SIG-M5 treated with dmso at 0.1 percent for 504 hours (cell line): Measurements from ENCODE around the gene FMN1.

Experiments
- DNase-seq: peaks from one replicate; lab custom pipeline; 2025; ENCODE audit not compliant: unreplicated experiment; lab: John Stamatoyannopoulos, UW

The FMN1 gene

GRCh38 chr15:33200444-33200843 lies 5.9 kb upstream of the FMN1 start:
- DNase-seq = no peak

GRCh38 chr15:33198541-33198940 lies 4.0 kb upstream of the FMN1 start:
- no peak for DNase-seq

GRCh38 chr15:33197636-33198035 lies 3.1 kb upstream of the FMN1 start:
- no peak for DNase-seq

GRCh38 chr15:33194237-33194636 lies 277 bp downstream of the FMN1 start:
- DNase-seq = no peak

- DNase-seq = no peak
Observed at GRCh38 chr15:33191591-33191990, 2.9 kb downstream of the FMN1 start.

DNA sequence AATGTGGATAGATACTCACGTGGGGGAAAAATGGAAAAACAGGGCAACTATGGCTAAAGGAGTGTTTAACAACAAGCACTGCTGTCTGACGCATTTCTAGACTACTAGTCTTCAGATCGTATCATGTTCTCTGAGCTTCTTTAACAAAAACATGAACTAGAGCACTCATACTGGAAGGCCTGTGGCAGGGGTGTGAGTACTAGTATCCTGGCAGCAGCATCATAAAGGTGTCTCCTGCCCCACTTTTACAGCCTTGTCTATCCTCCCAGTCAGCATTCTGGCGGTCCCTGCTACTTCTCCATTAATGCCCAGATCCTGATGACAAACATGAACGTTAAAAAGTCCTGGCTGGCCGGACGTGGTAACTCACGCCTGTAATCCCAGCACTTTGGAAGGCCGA lies 4.0 kb downstream of the FMN1 start:
- DNase-seq = no peak

DNA sequence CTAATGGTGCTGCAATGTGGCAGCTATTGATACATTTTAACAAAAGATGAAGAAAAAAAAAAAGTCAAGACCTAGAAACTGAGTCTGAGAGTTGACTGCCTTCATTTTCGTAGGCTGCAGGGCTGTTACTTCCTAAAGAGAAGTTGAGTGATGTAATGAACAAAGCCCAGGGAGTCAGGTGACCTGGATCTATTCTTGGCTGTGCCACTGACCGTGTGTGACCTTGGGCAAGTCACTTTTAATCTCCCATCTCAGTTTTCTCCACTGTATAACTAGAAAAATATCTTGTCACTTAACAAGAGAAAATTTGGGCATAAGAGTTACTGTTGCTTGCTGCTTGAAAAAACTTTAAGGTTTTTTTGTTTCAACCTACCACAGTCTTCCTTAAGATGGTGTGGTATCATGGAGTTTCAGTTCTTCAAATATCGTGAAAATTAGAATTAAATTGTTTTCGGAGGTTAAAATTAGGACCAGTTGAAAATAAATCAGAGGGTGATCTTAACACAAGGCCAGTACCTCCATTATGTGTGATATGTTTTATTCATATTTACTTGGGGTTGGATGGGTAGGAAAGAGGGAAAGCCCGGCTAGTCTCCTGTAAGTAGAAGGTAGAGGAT lies 5.8 kb downstream of the FMN1 start:
- DNase-seq = peak; percentile 37

DNA sequence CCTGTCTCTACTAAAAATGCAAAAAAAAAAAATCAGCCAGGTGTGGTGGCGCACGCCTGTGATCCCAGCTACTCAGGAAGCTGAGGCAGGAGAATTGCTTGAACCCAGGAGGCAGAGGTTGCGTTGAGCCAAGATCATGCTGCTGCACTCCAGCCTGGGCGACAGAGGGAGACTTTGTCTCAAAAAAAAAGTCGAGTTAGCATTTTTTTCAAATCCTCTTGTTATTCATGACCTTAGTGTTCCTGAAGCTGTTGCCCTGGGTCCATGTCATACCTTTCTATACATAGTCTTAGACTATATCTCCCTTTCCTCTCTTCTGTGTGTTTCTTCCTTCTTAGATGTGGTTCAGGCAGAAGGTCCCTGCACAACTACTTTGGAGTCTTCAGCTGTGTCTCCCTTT lies 6.4 kb downstream of the FMN1 start:
- DNase-seq = no peak

- DNase-seq = no peak
Observed at GRCh38 chr15:33183334-33183733, 11.2 kb downstream of the FMN1 start.

GRCh38 chr15:33182926-33183325 lies 11.6 kb downstream of the FMN1 start:
- no peak for DNase-seq

GRCh38 chr15:33182278-33182905 lies 12.1 kb downstream of the FMN1 start:
- DNase-seq = no peak

- DNase-seq = no peak
Observed at GRCh38 chr15:33179874-33180273, 14.6 kb downstream of the FMN1 start.

DNA sequence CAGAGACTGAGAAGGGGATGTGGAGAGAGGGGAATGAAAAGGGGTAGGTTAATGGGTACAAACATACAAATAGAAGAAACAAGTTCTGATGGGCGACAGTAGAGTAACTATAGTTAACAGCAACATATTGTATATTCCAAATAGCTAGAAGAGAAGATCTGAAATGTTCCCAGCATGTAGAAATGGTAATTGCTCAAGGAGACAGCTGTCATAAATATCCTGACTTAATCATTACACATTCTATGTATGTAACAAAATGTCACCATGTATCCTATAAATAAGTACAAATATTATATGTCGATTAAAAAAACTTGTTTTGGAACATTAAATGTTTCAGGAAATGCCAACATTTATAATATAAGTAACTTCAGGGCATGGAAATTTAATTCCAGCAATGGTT lies 23.3 kb downstream of the FMN1 start:
- DNase-seq = no peak

DNA sequence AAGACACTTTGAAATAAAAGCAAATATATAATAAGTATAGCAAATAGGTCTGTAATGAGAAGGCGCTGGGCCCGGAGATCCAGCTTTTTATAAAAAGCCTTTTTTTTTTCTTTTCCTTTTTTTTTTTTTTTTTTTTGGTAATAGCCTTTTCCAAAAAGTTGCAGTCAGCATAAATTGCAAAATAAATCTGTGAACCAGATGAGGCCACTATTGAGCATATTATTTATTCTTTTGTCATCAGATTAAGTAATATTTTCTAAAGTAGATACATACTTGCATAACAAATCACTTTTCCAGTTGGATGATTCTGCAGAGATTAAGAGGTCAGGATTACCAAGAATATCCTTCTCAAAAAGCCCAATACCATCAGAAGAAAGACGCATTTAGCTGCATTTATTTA lies 24.9 kb downstream of the FMN1 start:
- DNase-seq = no peak

DNA sequence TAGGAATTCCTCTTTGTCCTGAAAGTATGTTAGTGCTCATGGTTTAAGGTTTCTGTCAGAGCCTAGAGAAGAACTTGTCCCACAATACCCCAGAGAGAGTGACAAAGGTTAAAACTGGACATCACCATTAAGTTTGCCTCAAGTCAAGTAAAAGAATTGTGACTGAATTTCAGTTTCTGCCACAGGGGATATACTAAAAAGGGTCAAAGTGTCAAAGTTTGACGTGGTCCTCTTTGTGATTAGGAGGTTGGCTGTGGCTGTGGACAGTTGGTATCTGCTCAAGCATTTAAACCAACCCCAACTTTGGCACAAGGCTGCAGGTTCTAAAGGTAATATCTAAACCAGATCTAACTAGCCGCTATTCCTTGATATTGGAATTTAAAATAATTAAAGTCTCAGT lies 26.1 kb downstream of the FMN1 start:
- DNase-seq = no peak

DNA sequence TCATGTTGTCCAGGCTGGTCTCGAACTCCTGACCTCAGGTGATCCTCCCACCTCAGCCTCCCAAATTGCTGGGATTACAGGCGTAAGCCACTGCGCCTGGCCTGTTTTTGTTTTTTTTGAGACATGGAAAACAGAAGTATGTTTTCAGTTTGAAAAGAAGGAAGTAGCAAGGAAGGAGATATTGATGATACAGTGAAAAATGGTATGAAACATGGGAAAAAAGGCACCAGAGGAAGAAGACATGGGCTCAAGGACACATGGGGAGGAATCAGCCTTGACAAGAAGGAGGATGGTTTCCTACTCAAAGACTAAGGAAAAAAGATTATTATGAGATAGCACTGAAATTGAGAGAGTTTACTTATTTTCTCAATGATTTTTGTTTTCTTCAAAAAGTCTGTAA lies 30.7 kb downstream of the FMN1 start:
- DNase-seq = no peak

- no peak for DNase-seq
Observed at GRCh38 chr15:33161209-33161608, 33.3 kb downstream of the FMN1 start.

DNA sequence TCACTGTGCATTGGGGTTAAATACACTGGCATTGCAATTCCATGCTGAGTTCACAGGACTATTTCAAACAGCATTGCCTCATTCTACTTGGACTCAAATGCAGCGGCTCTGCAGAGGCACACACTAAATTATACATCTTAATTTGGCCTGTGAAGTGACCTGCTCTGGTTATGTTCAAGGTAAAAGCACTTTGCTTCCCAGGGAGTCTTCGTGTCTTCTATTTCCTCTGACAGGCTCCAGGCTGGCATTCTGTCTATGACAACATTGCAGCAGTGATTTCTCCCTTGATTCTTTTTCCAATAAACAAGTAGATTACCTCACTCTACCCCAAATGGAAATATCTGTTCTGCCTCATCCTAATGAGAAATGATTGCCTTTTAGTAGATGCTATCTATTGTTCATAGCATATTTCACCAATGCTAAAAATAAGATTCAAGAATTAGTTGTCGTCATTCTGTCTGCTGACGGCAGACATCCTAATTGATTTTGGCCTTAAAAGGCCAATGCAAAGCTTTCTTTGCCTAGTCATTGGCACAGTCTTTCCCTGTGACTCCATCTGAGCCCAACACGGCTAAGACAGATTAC lies 33.8 kb downstream of the FMN1 start:
- no peak for DNase-seq

- DNase-seq = no peak
Observed at GRCh38 chr15:33159726-33160453, 34.6 kb downstream of the FMN1 start.

GRCh38 chr15:33158366-33158765 lies 36.1 kb downstream of the FMN1 start:
- peak; percentile 19 for DNase-seq

DNA sequence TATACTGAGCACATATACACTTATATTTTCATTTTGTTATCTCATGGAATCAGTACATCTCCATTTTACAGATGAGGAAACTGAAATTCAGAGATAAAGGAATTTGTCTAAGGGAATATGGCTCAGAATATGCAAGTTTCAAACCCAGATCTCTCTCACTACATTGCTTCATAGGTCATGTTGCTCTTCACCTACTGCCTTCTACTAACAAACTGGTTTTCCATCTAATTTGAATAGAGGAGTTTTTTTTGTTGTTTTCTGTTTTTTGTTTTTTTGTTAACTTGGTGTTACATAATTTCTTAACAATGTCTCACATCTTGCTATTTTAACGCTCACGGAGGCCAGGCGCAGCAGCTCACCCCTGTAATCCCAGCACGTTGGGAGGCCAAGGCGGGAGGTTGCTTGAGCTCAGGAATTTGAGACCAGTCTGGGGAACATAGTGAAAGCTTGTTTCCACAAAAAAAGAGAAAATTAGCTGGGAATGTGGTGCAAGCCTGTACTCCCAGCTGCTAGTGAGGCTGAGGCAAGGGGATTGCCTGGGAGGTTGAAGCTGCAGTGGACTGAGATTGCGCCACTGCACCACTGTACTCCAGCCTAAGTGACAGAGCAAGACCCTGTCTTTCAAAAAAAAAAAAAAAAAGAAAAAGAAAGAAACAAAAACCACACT lies 37.0 kb downstream of the FMN1 start:
- DNase-seq = no peak
